Thyroid gland (tissue), 4 donors: ENCODE measurements around the gene ZNF557. TPM values are rescaled to one million over a fixed set of nuclear protein-coding genes. Genes with fewer than 3 reads are reported as not detected.
A peak's percentile ranks its signal among the peaks of the same experiment; 100 is the strongest.

ENCODE experiments used
- DNase-seq, 2 donors: peaks; one replicate each; pipeline ENCODE4 v3.0.0-alpha.2; 2019
- H3K27ac ChIP-seq, 3 donors: fragments of 200-600 bp; sonication (generic); 1 replicate in 2 of 3; 2 replicates in 1 of 3; pipeline ENCODE4 v1.5.1; 2016 to 2019; ENCODE audit warnings: mild to moderate bottlenecking in 1 of 3, moderate library complexity in 1 of 3
- H3K27me3 ChIP-seq: fragments of 200-600 bp; sonication (generic); one replicate; pipeline ENCODE4 v1.5.1; 2019
- H3K36me3 ChIP-seq, 2 donors: fragments of 200-600 bp; sonication (generic); one replicate each; pipeline ENCODE4 v1.5.1; 2016 to 2019
- H3K4me1 ChIP-seq, 2 donors: fragments of 200-600 bp; sonication (generic); one replicate each; pipeline ENCODE4 v1.5.1; 2017 to 2019
- H3K4me3 ChIP-seq, 3 donors: fragments of 200-600 bp; sonication (generic); replicated peaks in 1 of 3; 1 replicate in 2 of 3; 2 replicates in 1 of 3; pipeline ENCODE4 v1.5.1; 2016; ENCODE audit warnings: mild to moderate bottlenecking in 1 of 3
- H3K9me3 ChIP-seq: fragments of 200-600 bp; sonication (generic); one replicate; pipeline ENCODE4 v1.5.1; 2017
- POLR2A ChIP-seq, 2 donors: fragments of 450-650 bp; IDR thresholded peaks; one replicate each; pipeline ENCODE4 v1.6.1; 2017; ENCODE audit warnings: antibody characterized with exemption in 2 of 2, mild to moderate bottlenecking in 2 of 2, moderate library complexity in 1 of 2
- WGBS, 2 donors: methylation state at CpG; one replicate each; pipeline ENCODE4 v1.1.5; 2017; 5-methylcytosine and 5-hydroxymethylcytosine counted together
- intact Hi-C: fragments of 100-400 bp; cut with DNase I; formaldehyde crosslinking; loops from one replicate; pipeline ENCODE4 v1.15.1; 2023
- total RNA-seq, 4 donors: library from RNA; depleted of rRNA; stranded (reverse); fragments of >200 nt; gene quantifications; one replicate each; pipeline ENCODE4 v1.2.3, GENCODE V29; 2016
- TF ChIP-seq, protein P1 (sequence below), 6 experiments: fragments of 200-600 bp in 3 of 6; fragments of 450-650 bp in 3 of 6; sonication (generic) in 3 of 6; IDR thresholded peaks; one replicate each; pipeline ENCODE4 v1.5.1; 2016 to 2019; ENCODE audit warnings: antibody characterized with exemption in 6 of 6, mild to moderate bottlenecking in 2 of 6, inconsistent platforms in 1 of 6, moderate library complexity in 1 of 6

The ZNF557 gene
- total RNA-seq, 4 donors from 2014 or later: 9.5 to 16.9 (median 13.7) TPM

DNA sequence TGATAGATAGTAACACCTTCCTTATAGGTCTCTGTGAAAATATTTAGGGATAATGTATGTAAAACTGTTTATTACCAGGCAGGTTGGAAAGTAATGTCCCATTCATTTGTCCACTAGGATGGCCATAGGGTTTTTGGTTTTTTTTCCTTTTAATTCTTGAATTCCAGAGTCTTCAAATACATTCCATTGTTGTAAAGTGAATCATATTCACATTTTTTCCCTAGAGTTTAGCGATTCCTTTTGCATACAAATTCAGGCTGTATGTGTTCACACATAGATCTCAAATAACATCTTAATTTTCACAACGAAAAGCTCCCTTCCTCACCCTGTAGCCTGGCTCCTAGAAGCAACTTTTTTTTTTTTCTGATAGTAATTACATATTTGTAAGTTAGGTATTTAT lies 1.8 kb upstream of the ZNF557 start:
- Histone ChIP-seq H3K27ac (no peak overlapping the region), H3K9me3 (no peaks in the 10 kb centered on the region), H3K4me3 (no peak overlapping the region), H3K4me1 (peaks cover 8 to 10% of the 10 kb centered on the region in 2 donors), H3K27me3 (no peaks in the 10 kb centered on the region), H3K36me3 (peaks cover 16 to 18% of the 10 kb centered on the region in 2 donors)
- intact Hi-C loops: no loop called here
- DNase-seq: no peak
- TF ChIP-seq, protein P1, sequence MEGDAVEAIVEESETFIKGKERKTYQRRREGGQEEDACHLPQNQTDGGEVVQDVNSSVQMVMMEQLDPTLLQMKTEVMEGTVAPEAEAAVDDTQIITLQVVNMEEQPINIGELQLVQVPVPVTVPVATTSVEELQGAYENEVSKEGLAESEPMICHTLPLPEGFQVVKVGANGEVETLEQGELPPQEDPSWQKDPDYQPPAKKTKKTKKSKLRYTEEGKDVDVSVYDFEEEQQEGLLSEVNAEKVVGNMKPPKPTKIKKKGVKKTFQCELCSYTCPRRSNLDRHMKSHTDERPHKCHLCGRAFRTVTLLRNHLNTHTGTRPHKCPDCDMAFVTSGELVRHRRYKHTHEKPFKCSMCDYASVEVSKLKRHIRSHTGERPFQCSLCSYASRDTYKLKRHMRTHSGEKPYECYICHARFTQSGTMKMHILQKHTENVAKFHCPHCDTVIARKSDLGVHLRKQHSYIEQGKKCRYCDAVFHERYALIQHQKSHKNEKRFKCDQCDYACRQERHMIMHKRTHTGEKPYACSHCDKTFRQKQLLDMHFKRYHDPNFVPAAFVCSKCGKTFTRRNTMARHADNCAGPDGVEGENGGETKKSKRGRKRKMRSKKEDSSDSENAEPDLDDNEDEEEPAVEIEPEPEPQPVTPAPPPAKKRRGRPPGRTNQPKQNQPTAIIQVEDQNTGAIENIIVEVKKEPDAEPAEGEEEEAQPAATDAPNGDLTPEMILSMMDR (IDR thresholded peaks at IDR 0.05): no peak
- TF ChIP-seq POLR2A (IDR thresholded peaks at IDR 0.05): no peak
- WGBS, 2 donors: 91 to 95% methylated on average over 2 of the region's 2 CpGs

- Histone ChIP-seq H3K36me3 (peaks cover 25 to 27% of the 10 kb centered on the region in 2 donors), H3K27me3 (no peaks in the 10 kb centered on the region), H3K27ac (no peak overlapping the region), H3K4me3 (no peak overlapping the region), H3K4me1 (peaks cover 8 to 10% of the 10 kb centered on the region in 2 donors), H3K9me3 (no peaks in the 10 kb centered on the region)
- 86 to 89% methylated on average over 6 of the region's 6 CpGs for WGBS, 2 donors
- TF ChIP-seq, protein P1 (IDR thresholded peaks at IDR 0.05): no peak
- TF ChIP-seq POLR2A (IDR thresholded peaks at IDR 0.05): no peak
- intact Hi-C loops: no loop called here
- DNase-seq: no peak
Measured at GRCh38 chr19:7068599-7068998, 904 bp upstream of the ZNF557 start.

GRCh38 chr19:7069904-7070226 lies 362 bp downstream of the ZNF557 start:
- peaks cover 35 to 38% of the 10 kb centered on the region in 2 donors for H3K36me3 ChIP-seq
- no peak for TF ChIP-seq POLR2A (IDR thresholded peaks at IDR 0.05)
- TF ChIP-seq, protein P1 (IDR thresholded peaks at IDR 0.05): no peak
- H3K4me1 ChIP-seq: peaks cover 8 to 10% of the 10 kb centered on the region in 2 donors
- no peak for DNase-seq
- H3K27me3 ChIP-seq: no peaks in the 10 kb centered on the region
- peak overlapping the region; percentile 65 to 98 (median 97) for H3K4me3 ChIP-seq
- intact Hi-C loops: no loop called here
- H3K9me3 ChIP-seq: no peaks in the 10 kb centered on the region
- H3K27ac ChIP-seq: peak overlapping the region; percentile 33 to 84 (median 64)
- 0% methylated on average over 4 to 9 of the region's 12 CpGs for WGBS, 2 donors

DNA sequence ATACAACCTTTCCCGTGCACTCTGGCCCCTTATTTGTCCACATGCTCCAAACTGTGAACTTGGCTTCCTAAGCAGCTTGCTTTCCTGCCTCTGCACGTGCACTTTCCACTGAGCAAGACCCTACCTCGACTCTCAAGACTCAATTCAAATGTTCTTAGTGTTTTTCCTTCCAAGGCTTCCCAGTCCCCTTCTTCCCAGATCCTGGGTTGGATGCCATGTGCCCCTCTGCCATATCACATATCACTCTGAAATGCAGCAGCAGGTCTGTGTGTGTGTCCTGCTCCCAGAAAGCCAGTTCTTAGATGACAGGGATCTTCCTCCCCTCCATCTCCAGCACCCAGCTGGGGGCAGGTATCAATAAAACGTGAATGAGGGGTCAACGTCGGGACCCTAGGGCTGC lies 3.0 kb downstream of the ZNF557 start:
- H3K27ac ChIP-seq: no peak overlapping the region
- H3K4me3 ChIP-seq: no peak overlapping the region
- peaks cover 8 to 10% of the 10 kb centered on the region in 2 donors for H3K4me1 ChIP-seq
- H3K9me3 ChIP-seq: no peaks in the 10 kb centered on the region
- 88 to 96% methylated on average over 6 of the region's 6 CpGs for WGBS, 2 donors
- no peak for DNase-seq
- H3K36me3 ChIP-seq: peaks cover 62 to 64% of the 10 kb centered on the region in 2 donors
- intact Hi-C loops: no loop called here
- no peak for TF ChIP-seq POLR2A (IDR thresholded peaks at IDR 0.05)
- TF ChIP-seq, protein P1 (IDR thresholded peaks at IDR 0.05): no peak
- no peaks in the 10 kb centered on the region for H3K27me3 ChIP-seq

GRCh38 chr19:7074705-7075282 lies 5.3 kb downstream of the ZNF557 start:
- H3K9me3 ChIP-seq: peaks cover 5% of the 10 kb centered on the region
- DNase-seq: no peak
- no peak overlapping the region for H3K27ac ChIP-seq
- TF ChIP-seq POLR2A (IDR thresholded peaks at IDR 0.05): no peak
- no peaks in the 10 kb centered on the region for H3K27me3 ChIP-seq
- 97 to 99% methylated on average over 29 of the region's 29 CpGs for WGBS, 2 donors
- H3K4me1 ChIP-seq: peaks cover 8 to 10% of the 10 kb centered on the region in 2 donors
- peaks cover 84 to 87% of the 10 kb centered on the region in 2 donors for H3K36me3 ChIP-seq
- intact Hi-C loops: no loop called here
- H3K4me3 ChIP-seq: no peak overlapping the region
